GM15510 (cell line): ENCODE measurements around the gene UBA1.

ENCODE experiments used
- POLR2A ChIP-seq: IDR thresholded peaks from 3 replicates; pipeline ENCODE4 v1.6.1; 2011; ENCODE audit warnings: borderline replicate concordance; ENCODE audit not compliant: insufficient read length; ENCODE audit errors: extremely low read depth

Gene UBA1

GRCh38 chrX:47239199-47239598, 45.6 kb downstream of the UBA1 start:
- TF ChIP-seq POLR2A: no peak

GRCh38 chrX:47239898-47240545, 46.4 kb downstream of the UBA1 start:
- no peak for TF ChIP-seq POLR2A

- no peak for TF ChIP-seq POLR2A
Observed at GRCh38 chrX:47240619-47241018, 47.0 kb downstream of the UBA1 start.

GRCh38 chrX:47241201-47242011, 47.8 kb downstream of the UBA1 start:
- TF ChIP-seq POLR2A: no peak

GRCh38 chrX:47242321-47242720, 48.7 kb downstream of the UBA1 start:
- no peak for TF ChIP-seq POLR2A

- no peak for TF ChIP-seq POLR2A
Observed at GRCh38 chrX:47243351-47243750, 49.7 kb downstream of the UBA1 start.

- no peak for TF ChIP-seq POLR2A
Observed at GRCh38 chrX:47244676-47245075, 51.0 kb downstream of the UBA1 start.

GRCh38 chrX:47245156-47245555, 51.5 kb downstream of the UBA1 start:
- TF ChIP-seq POLR2A: no peak

GRCh38 chrX:47247206-47247998, 53.8 kb downstream of the UBA1 start:
- TF ChIP-seq POLR2A: no peak

- no peak for TF ChIP-seq POLR2A
Observed at GRCh38 chrX:47247999-47248320, 54.3 kb downstream of the UBA1 start.

- TF ChIP-seq POLR2A: no peak
Observed at GRCh38 chrX:47248576-47248975, 54.9 kb downstream of the UBA1 start.

GRCh38 chrX:47250017-47250347, 56.4 kb downstream of the UBA1 start:
- no peak for TF ChIP-seq POLR2A
